GM13977 (cell line): ENCODE data around the gene BATF3.
"Not testable (repeated sequence)": the region's sequence is repeated elsewhere in the genome, so short reads cannot be mapped to it uniquely, and the experiment has no call there.

Experiments
- DNase-seq: peaks from one replicate; pipeline ENCODE4 v3.0.0; 2012; ENCODE audit warnings: low spot score
- CTCF ChIP-seq: IDR thresholded peaks from 2 replicates; pipeline ENCODE4 v1.5.1; 2012; ENCODE audit warnings: mild to moderate bottlenecking, control low read depth; ENCODE audit not compliant: insufficient read depth; ENCODE audit errors: extremely low read depth, missing control alignments
- in situ Hi-C: fragments of 300-500 bp; cut with MboI; formaldehyde crosslinking; loops from one replicate; pipeline ENCODE4 v1.12.0; 2022; ENCODE audit warnings: low sequenced_read_pairs, low pct_unique_long_range_greater_than_20kb, mixed read lengths, inconsistent platforms; ENCODE audit not compliant: unreplicated experiment

BATF3 gene

GRCh38 chr1:212665241-212666115 lies 34.2 kb downstream of the BATF3 start:
- TF ChIP-seq CTCF, result peak; percentile 99
- peak; percentile 81 for DNase-seq
- in situ Hi-C loops, result loop anchor here (25.0 kb wide), 2 partner anchors 97 to 322 kb away; no protein-coding TSS in a partner anchor

GRCh38 chr1:212664409-212665199 lies 35.0 kb downstream of the BATF3 start:
- DNase-seq, result no peak
- in situ Hi-C loops, result loop anchor here (25.0 kb wide), 2 partner anchors 98 to 323 kb away; no protein-coding TSS in a partner anchor
- TF ChIP-seq CTCF, result no peak

- not testable (repeated sequence) for DNase-seq
- in situ Hi-C loops, result loop anchor here (25.0 kb wide), 2 partner anchors 104 to 329 kb away; no protein-coding TSS in a partner anchor
Observed at GRCh38 chr1:212658250-212658649, 41.4 kb downstream of the BATF3 start.

- DNase-seq, result no peak
- in situ Hi-C loops, result loop anchor here (25.0 kb wide), 2 partner anchors 106 to 331 kb away; no protein-coding TSS in a partner anchor
- no peak for TF ChIP-seq CTCF
Observed at GRCh38 chr1:212656730-212657129, 42.9 kb downstream of the BATF3 start.

- in situ Hi-C loops, result loop anchor here (25.0 kb wide), 2 partner anchors 106 to 331 kb away; no protein-coding TSS in a partner anchor
- no peak for DNase-seq
- TF ChIP-seq CTCF, result no peak
Observed at GRCh38 chr1:212655668-212656440, 43.8 kb downstream of the BATF3 start.

GRCh38 chr1:212652609-212653008 lies 47.0 kb downstream of the BATF3 start:
- no peak for DNase-seq
- TF ChIP-seq CTCF, result no peak
- in situ Hi-C loops, result loop anchor here (25.0 kb wide), 2 partner anchors 110 to 335 kb away; no protein-coding TSS in a partner anchor
